Trophoblast cell (in vitro differentiated cells and primary cell): ENCODE data around the gene FIBP.

Experiments used
- DNase-seq, 2 donors: peaks; one replicate each; pipeline ENCODE4 v3.0.0-alpha.2; 2016
- H2AFZ ChIP-seq: 2 replicates; pipeline ENCODE4 v1.6.1; 2013; ENCODE audit warnings: low read length, moderate library complexity, mild to moderate bottlenecking; ENCODE audit not compliant: insufficient read depth, poor library complexity
- H2AK5ac ChIP-seq: 2 replicates; pipeline ENCODE4 v1.6.1; 2013; ENCODE audit warnings: mild to moderate bottlenecking, low read length
- H2BK120ac ChIP-seq: 2 replicates; pipeline ENCODE4 v1.6.1; 2013; ENCODE audit warnings: low read length, mild to moderate bottlenecking, moderate library complexity; ENCODE audit not compliant: insufficient read depth, poor library complexity
- H2BK12ac ChIP-seq: 2 replicates; pipeline ENCODE4 v1.6.1; 2013; ENCODE audit warnings: mild to moderate bottlenecking, low read length, moderate library complexity
- H2BK5ac ChIP-seq: 2 replicates; pipeline ENCODE4 v1.6.1; 2013; ENCODE audit warnings: low read length, low read depth, moderate library complexity, mild to moderate bottlenecking; ENCODE audit not compliant: poor library complexity
- H3K14ac ChIP-seq: 2 replicates; pipeline ENCODE4 v1.6.1; 2013; ENCODE audit warnings: mild to moderate bottlenecking, low read length
- H3K18ac ChIP-seq: 2 replicates; pipeline ENCODE4 v1.6.1; 2013; ENCODE audit warnings: mild to moderate bottlenecking, low read length
- H3K23ac ChIP-seq: 2 replicates; pipeline ENCODE4 v1.6.1; 2013; ENCODE audit warnings: low read length
- H3K27ac ChIP-seq: 2 replicates; pipeline ENCODE4 v1.5.1; 2013; ENCODE audit warnings: low read depth, mild to moderate bottlenecking, inconsistent platforms, low read length, moderate library complexity
- H3K27me3 ChIP-seq: 2 replicates; pipeline ENCODE4 v1.6.1; 2013; ENCODE audit warnings: inconsistent platforms, mild to moderate bottlenecking, low read length, moderate library complexity; ENCODE audit not compliant: insufficient read depth
- H3K36me3 ChIP-seq, 2 experiments: 1 replicate in 1 of 2; 2 replicates in 1 of 2; pipeline ENCODE4 v1.6.1; 2013; ENCODE audit warnings: low read length in 2 of 2, mild to moderate bottlenecking in 2 of 2, moderate library complexity in 1 of 2; ENCODE audit not compliant: insufficient read depth in 2 of 2, control insufficient read depth in 1 of 2
- H3K4ac ChIP-seq: 2 replicates; pipeline ENCODE4 v1.6.1; 2013; ENCODE audit warnings: low read depth, mild to moderate bottlenecking, low read length, moderate library complexity
- H3K4me1 ChIP-seq, 2 experiments: 1 replicate in 1 of 2; 2 replicates in 1 of 2; pipeline ENCODE4 v1.6.1; 2013; ENCODE audit warnings: low read length in 2 of 2, mild to moderate bottlenecking in 2 of 2, moderate library complexity in 1 of 2; ENCODE audit not compliant: insufficient read depth in 2 of 2, control insufficient read depth in 1 of 2
- H3K4me2 ChIP-seq: 2 replicates; pipeline ENCODE4 v1.6.1; 2013; ENCODE audit warnings: inconsistent platforms, mild to moderate bottlenecking, low read length, moderate library complexity
- H3K4me3 ChIP-seq: 2 replicates; pipeline ENCODE4 v1.5.1; 2013; ENCODE audit warnings: mild to moderate bottlenecking, low read depth, low read length, inconsistent platforms
- H3K79me1 ChIP-seq: one replicate; pipeline ENCODE4 v1.6.1; 2013; ENCODE audit warnings: low read length
- H3K79me2 ChIP-seq: 2 replicates; pipeline ENCODE4 v1.6.1; 2013; ENCODE audit warnings: low read length, mild to moderate bottlenecking; ENCODE audit not compliant: control insufficient read depth, insufficient read depth, poor library complexity
- H3K9ac ChIP-seq: 2 replicates; pipeline ENCODE4 v1.6.1; 2013; ENCODE audit warnings: mild to moderate bottlenecking, low read length
- H3K9me3 ChIP-seq: 2 replicates; pipeline ENCODE4 v1.6.1; 2013; ENCODE audit warnings: low read depth, mild to moderate bottlenecking, control low read depth, inconsistent platforms, low read length; ENCODE audit not compliant: insufficient read depth
- H4K12ac ChIP-seq: 2 replicates; pipeline ENCODE4 v1.6.1; 2013; ENCODE audit warnings: low read depth, mild to moderate bottlenecking, low read length, moderate library complexity
- H4K8ac ChIP-seq: 2 replicates; pipeline ENCODE4 v1.6.1; 2013; ENCODE audit warnings: low read depth, mild to moderate bottlenecking, low read length, moderate library complexity
- H4K91ac ChIP-seq: one replicate; pipeline ENCODE4 v1.6.1; 2013; ENCODE audit warnings: low read depth, mild to moderate bottlenecking, low read length, moderate library complexity
- WGBS: extraction: QIAGEN DNeasy Blood & Tissue Kit; methylation state at CpG from one replicate; pipeline ENCODE4 v1.1.7; 2013; ENCODE audit warnings: missing lambda C conversion rate; ENCODE audit not compliant: insufficient read length, insufficient coverage; ENCODE audit errors: extremely low coverage; 5-methylcytosine and 5-hydroxymethylcytosine counted together

FIBP gene

GRCh38 chr11:65871811-65872548 is 16.3 kb downstream of the FIBP start:
- peak overlapping the region; percentile 91 for H2AK5ac ChIP-seq
- H2BK120ac ChIP-seq, result peak overlapping the region; percentile 45
- H3K79me1 ChIP-seq, result peaks cover 13% of the 10 kb centered on the region
- H2BK12ac ChIP-seq, result peak overlapping the region; percentile 25
- no peak overlapping the region for H3K23ac ChIP-seq
- H3K4me3 ChIP-seq, result peak overlapping the region; percentile 85
- H3K36me3 ChIP-seq, result peaks cover 25 to 37% of the 10 kb centered on the region in 2 experiments
- H3K4ac ChIP-seq, result peak overlapping the region; percentile 30
- peak overlapping the region; percentile 61 for H4K12ac ChIP-seq
- peak overlapping the region; percentile 60 for H3K18ac ChIP-seq
- H2AFZ ChIP-seq, result no peak overlapping the region
- H3K4me2 ChIP-seq, result peak overlapping the region; percentile 71
- peak overlapping the region; percentile 44 for H3K27ac ChIP-seq
- H3K9ac ChIP-seq, result peak overlapping the region; percentile 71
- H2BK5ac ChIP-seq, result peak overlapping the region; percentile 36
- H3K9me3 ChIP-seq, result no peaks in the 10 kb centered on the region
- peaks cover 9% of the 10 kb centered on the region for H3K79me2 ChIP-seq
- H3K4me1 ChIP-seq, result peaks cover 10 to 14% of the 10 kb centered on the region in 2 experiments
- H4K8ac ChIP-seq, result peak overlapping the region; percentile 89
- H3K27me3 ChIP-seq, result no peaks in the 10 kb centered on the region
- H3K14ac ChIP-seq, result peak overlapping the region; percentile 83
- WGBS, result no CpG with 5 or more reads among the region's 26 CpGs
- H4K91ac ChIP-seq, result peak overlapping the region; percentile 93
- no peak for DNase-seq

- H3K18ac ChIP-seq, result no peak overlapping the region
- no peak overlapping the region for H3K9ac ChIP-seq
- no peaks in the 10 kb centered on the region for H3K9me3 ChIP-seq
- H3K27ac ChIP-seq, result no peak overlapping the region
- peaks cover 33 to 45% of the 10 kb centered on the region in 2 experiments for H3K36me3 ChIP-seq
- H2BK12ac ChIP-seq, result no peak overlapping the region
- no peak overlapping the region for H3K23ac ChIP-seq
- H3K4me1 ChIP-seq, result peaks cover 10 to 14% of the 10 kb centered on the region in 2 experiments
- H2BK120ac ChIP-seq, result no peak overlapping the region
- no peak overlapping the region for H2AK5ac ChIP-seq
- no peaks in the 10 kb centered on the region for H3K27me3 ChIP-seq
- no peak overlapping the region for H2AFZ ChIP-seq
- H3K4me3 ChIP-seq, result peak overlapping the region; percentile 14
- WGBS, result no CpG with 5 or more reads among the region's 24 CpGs
- H4K12ac ChIP-seq, result no peak overlapping the region
- H3K79me1 ChIP-seq, result peaks cover 13% of the 10 kb centered on the region
- no peak overlapping the region for H4K8ac ChIP-seq
- H4K91ac ChIP-seq, result no peak overlapping the region
- no peak overlapping the region for H2BK5ac ChIP-seq
- no peak overlapping the region for H3K14ac ChIP-seq
- H3K79me2 ChIP-seq, result peaks cover 9% of the 10 kb centered on the region
- DNase-seq, result no peak
- H3K4me2 ChIP-seq, result peak overlapping the region; percentile 71
- no peak overlapping the region for H3K4ac ChIP-seq
Measured at GRCh38 chr11:65870706-65871681, 17.3 kb downstream of the FIBP start.

- no peak overlapping the region for H4K91ac ChIP-seq
- no peak overlapping the region for H3K14ac ChIP-seq
- H3K23ac ChIP-seq, result no peak overlapping the region
- H3K27ac ChIP-seq, result no peak overlapping the region
- peaks cover 10 to 14% of the 10 kb centered on the region in 2 experiments for H3K4me1 ChIP-seq
- H4K12ac ChIP-seq, result no peak overlapping the region
- no peaks in the 10 kb centered on the region for H3K27me3 ChIP-seq
- no CpG with 5 or more reads among the region's 11 CpGs for WGBS
- H4K8ac ChIP-seq, result no peak overlapping the region
- no peak overlapping the region for H3K18ac ChIP-seq
- no peak overlapping the region for H2BK12ac ChIP-seq
- peaks cover 40 to 52% of the 10 kb centered on the region in 2 experiments for H3K36me3 ChIP-seq
- no peak overlapping the region for H2BK5ac ChIP-seq
- H3K9ac ChIP-seq, result no peak overlapping the region
- peak overlapping the region; percentile 14 for H3K4me3 ChIP-seq
- no peaks in the 10 kb centered on the region for H3K9me3 ChIP-seq
- H2AFZ ChIP-seq, result no peak overlapping the region
- no peak overlapping the region for H2BK120ac ChIP-seq
- H3K4me2 ChIP-seq, result no peak overlapping the region
- H3K79me1 ChIP-seq, result peaks cover 13% of the 10 kb centered on the region
- no peak for DNase-seq
- no peak overlapping the region for H2AK5ac ChIP-seq
- no peak overlapping the region for H3K4ac ChIP-seq
- H3K79me2 ChIP-seq, result peaks cover 9% of the 10 kb centered on the region
Measured at GRCh38 chr11:65870307-65870658, 18.0 kb downstream of the FIBP start.

- no CpG with 5 or more reads among the region's 24 CpGs for WGBS
- no peak overlapping the region for H3K27ac ChIP-seq
Measured at GRCh38 chr11:65869643-65870306, 18.5 kb downstream of the FIBP start.

More at GRCh38 chr11:65869643-65870306, 18.5 kb downstream of the FIBP start:
- no peak overlapping the region for H4K12ac ChIP-seq
- H3K9ac ChIP-seq, result no peak overlapping the region
- no peaks in the 10 kb centered on the region for H3K9me3 ChIP-seq
- H3K79me2 ChIP-seq, result peaks cover 9% of the 10 kb centered on the region
- DNase-seq, result no peak
- no peak overlapping the region for H3K4ac ChIP-seq
- H2AK5ac ChIP-seq, result no peak overlapping the region
- peaks cover 13% of the 10 kb centered on the region for H3K79me1 ChIP-seq
- H3K4me1 ChIP-seq, result peaks cover 10 to 14% of the 10 kb centered on the region in 2 experiments
- H3K4me3 ChIP-seq, result no peak overlapping the region
- no peaks in the 10 kb centered on the region for H3K27me3 ChIP-seq
- no peak overlapping the region for H2BK5ac ChIP-seq
- peaks cover 45 to 57% of the 10 kb centered on the region in 2 experiments for H3K36me3 ChIP-seq
- no peak overlapping the region for H3K23ac ChIP-seq
- no peak overlapping the region for H3K14ac ChIP-seq
- no peak overlapping the region for H2BK120ac ChIP-seq
- H3K4me2 ChIP-seq, result no peak overlapping the region
- H4K91ac ChIP-seq, result no peak overlapping the region
- no peak overlapping the region for H2AFZ ChIP-seq
- H3K18ac ChIP-seq, result no peak overlapping the region
- H2BK12ac ChIP-seq, result no peak overlapping the region
- H4K8ac ChIP-seq, result no peak overlapping the region
